ENCODE results near the gene MAJIN.

- TF ChIP-seq USF2 (CRISPR knock-in tag; IDR thresholded peaks at IDR 0.05) (no peak), MAX (CRISPR knock-in tag; IDR thresholded peaks at IDR 0.05) (no peak), ATF3 (CRISPR knock-in tag; conservative IDR thresholded peaks at IDR 0.05) (no peak), TCF7 (CRISPR knock-in tag; IDR thresholded peaks at IDR 0.05; ENCODE audit: low read depth) (no peak), FOXK1 (CRISPR knock-in tag; IDR thresholded peaks at IDR 0.05) (no peak)
- TF ChIP-seq, protein P1, sequence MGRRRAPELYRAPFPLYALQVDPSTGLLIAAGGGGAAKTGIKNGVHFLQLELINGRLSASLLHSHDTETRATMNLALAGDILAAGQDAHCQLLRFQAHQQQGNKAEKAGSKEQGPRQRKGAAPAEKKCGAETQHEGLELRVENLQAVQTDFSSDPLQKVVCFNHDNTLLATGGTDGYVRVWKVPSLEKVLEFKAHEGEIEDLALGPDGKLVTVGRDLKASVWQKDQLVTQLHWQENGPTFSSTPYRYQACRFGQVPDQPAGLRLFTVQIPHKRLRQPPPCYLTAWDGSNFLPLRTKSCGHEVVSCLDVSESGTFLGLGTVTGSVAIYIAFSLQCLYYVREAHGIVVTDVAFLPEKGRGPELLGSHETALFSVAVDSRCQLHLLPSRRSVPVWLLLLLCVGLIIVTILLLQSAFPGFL (CRISPR knock-in tag; IDR thresholded peaks at IDR 0.05; ENCODE audit: borderline replicate concordance), result no peak
- TF ChIP-seq, protein P2, sequence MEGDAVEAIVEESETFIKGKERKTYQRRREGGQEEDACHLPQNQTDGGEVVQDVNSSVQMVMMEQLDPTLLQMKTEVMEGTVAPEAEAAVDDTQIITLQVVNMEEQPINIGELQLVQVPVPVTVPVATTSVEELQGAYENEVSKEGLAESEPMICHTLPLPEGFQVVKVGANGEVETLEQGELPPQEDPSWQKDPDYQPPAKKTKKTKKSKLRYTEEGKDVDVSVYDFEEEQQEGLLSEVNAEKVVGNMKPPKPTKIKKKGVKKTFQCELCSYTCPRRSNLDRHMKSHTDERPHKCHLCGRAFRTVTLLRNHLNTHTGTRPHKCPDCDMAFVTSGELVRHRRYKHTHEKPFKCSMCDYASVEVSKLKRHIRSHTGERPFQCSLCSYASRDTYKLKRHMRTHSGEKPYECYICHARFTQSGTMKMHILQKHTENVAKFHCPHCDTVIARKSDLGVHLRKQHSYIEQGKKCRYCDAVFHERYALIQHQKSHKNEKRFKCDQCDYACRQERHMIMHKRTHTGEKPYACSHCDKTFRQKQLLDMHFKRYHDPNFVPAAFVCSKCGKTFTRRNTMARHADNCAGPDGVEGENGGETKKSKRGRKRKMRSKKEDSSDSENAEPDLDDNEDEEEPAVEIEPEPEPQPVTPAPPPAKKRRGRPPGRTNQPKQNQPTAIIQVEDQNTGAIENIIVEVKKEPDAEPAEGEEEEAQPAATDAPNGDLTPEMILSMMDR (IDR thresholded peaks at IDR 0.05), result no peak
- TF ChIP-seq, protein P3, sequence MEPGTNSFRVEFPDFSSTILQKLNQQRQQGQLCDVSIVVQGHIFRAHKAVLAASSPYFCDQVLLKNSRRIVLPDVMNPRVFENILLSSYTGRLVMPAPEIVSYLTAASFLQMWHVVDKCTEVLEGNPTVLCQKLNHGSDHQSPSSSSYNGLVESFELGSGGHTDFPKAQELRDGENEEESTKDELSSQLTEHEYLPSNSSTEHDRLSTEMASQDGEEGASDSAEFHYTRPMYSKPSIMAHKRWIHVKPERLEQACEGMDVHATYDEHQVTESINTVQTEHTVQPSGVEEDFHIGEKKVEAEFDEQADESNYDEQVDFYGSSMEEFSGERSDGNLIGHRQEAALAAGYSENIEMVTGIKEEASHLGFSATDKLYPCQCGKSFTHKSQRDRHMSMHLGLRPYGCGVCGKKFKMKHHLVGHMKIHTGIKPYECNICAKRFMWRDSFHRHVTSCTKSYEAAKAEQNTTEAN (CRISPR knock-in tag; IDR thresholded peaks at IDR 0.05), result no peak
These were observed 75.4 kb downstream of the MAJIN start for GRCh38 chr11:64896448-64897022.

Measured in WTC11 (cell line).